Activated T-cell treated with anti-CD3 and anti-CD28 coated beads for 48 hours (primary cell): ENCODE data around the gene FMNL3.
"Not testable (repeated sequence)": the region's sequence is repeated elsewhere in the genome, so short reads cannot be mapped to it uniquely, and the experiment has no call there.

ENCODE experiments used
- DNase-seq: peaks from one replicate; pipeline ENCODE4 v3.0.0-alpha.2; 2020; ENCODE audit warnings: low read depth

FMNL3 gene, protein sequence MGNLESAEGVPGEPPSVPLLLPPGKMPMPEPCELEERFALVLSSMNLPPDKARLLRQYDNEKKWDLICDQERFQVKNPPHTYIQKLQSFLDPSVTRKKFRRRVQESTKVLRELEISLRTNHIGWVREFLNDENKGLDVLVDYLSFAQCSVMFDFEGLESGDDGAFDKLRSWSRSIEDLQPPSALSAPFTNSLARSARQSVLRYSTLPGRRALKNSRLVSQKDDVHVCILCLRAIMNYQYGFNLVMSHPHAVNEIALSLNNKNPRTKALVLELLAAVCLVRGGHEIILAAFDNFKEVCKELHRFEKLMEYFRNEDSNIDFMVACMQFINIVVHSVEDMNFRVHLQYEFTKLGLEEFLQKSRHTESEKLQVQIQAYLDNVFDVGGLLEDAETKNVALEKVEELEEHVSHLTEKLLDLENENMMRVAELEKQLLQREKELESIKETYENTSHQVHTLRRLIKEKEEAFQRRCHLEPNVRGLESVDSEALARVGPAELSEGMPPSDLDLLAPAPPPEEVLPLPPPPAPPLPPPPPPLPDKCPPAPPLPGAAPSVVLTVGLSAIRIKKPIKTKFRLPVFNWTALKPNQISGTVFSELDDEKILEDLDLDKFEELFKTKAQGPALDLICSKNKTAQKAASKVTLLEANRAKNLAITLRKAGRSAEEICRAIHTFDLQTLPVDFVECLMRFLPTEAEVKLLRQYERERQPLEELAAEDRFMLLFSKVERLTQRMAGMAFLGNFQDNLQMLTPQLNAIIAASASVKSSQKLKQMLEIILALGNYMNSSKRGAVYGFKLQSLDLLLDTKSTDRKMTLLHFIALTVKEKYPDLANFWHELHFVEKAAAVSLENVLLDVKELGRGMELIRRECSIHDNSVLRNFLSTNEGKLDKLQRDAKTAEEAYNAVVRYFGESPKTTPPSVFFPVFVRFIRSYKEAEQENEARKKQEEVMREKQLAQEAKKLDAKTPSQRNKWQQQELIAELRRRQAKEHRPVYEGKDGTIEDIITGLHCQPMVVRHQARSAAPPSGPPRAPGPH

DNA sequence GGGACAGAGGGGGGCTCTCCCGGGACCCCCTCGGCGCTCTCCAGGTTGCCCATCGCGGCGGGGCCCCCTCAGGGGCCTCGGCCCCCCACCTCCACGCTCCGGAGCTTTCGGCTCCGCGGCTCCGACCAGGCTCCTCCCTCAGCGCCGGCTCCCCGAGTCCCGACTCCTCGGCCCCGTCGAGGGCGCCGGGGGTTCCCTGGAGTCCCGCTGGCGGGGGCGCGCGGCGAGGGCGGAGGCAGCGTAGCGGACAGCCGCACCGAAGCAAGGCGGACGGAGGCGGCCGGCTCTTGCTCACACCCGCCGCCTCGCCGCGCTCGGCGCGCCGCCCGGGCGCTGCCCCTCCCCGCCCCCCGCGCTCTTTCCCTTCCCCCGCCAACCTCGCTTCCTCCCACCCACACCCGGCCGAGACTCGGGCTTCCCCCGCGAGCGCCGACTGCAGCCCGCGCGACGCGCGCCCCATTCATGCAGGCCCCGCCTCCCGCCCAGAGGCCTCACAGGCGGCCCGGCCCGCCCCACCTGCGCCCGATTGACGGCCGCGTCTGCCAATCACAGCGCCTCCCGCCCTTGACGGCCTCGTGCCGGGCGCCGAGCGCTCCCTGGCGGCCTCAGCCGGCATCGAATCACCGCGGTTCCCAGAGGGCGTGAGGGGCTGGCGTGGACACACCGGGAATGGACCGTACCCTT, at the start of gene FMNL3:
TSS of gene FMNL3 (minus strand) at position 278 of the 684 bp plus-strand sequence. CDS start at position 53, 225 bp downstream.
- peak; percentile 99 for DNase-seq

DNA sequence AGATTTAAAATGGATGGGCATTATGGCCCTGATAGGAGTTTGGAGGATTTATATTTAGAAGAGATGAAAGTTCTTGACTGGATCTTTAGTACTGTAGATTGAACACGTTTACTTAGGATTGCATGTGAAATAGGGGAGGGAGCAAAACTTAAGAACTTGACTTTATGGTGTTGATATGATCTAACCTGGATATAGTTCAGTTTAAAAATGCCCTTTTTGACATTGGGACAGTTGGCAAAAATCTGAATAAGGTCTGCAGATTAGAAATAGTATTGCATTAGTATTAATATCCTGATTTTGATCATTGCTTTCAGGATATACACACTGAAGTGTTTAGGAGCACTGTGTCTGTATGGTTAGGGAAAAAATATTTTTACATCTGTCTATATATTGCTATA, 43.8 kb upstream of the FMNL3 start:
- DNase-seq = no peak

DNA sequence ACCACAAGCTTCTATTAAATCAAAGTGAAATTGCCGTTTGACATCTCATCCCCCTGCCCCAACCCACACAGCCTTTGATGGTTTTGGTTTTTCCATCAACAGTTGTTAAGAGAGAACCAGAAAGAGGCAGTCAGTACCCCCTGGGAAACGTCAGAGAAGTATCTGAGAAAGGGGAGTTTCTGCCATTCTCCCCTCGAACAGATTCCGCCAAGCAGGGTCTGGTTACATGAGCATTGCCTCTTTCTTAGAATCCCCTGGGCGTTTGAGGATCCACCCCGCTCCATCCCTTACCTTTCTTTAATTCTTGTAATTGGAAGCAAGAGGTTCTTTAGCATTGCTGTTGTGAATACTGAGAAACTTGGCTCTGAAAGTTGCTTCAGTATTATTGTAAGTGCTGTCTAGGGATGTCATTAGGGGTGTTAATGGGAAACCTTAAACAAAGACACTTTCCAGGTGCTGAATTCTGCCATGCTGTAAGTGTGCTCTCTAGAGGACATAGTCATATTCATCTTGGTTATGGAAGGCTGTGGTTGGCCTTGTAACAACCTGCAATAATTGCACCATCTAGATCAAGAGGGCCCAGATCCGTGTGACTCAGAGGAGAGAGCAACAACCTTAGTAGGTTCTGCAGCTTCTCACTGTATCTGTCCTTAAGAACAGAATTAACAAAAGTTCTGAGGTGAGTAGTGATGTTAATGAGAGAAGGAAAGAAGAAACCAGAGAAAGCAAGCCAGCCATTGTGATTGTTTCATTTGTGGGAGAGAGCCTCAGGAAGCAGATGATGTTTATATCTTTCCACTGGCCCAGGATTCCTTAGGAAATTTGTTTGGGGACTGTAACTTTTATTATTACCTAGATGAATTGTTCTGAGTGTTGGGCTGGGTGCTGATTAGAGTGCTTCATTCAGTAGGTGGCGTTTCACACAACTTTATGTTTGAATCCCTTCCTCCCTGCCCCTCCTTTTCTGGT, 43.1 kb upstream of the FMNL3 start:
- DNase-seq = peak; percentile 41

DNA sequence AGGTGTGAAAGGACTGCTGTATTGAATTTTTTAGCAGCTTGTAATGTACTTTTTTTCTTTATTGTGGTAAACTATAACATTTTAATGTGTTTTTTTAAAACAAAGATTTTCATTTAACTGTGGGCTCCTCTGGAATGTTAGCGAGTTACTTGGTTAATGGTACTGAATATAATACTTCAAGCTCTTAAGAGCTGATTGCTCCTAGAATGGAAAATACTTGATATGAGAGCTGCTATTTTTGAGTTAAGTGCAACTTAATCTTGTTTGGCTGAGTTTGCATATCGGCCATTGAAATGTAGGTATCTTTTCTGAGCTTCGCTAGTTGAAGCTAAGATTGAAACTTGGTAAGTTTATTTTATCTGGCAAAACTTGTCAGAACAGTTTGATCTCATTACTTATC, 41.6 kb upstream of the FMNL3 start:
- no peak for DNase-seq

DNA sequence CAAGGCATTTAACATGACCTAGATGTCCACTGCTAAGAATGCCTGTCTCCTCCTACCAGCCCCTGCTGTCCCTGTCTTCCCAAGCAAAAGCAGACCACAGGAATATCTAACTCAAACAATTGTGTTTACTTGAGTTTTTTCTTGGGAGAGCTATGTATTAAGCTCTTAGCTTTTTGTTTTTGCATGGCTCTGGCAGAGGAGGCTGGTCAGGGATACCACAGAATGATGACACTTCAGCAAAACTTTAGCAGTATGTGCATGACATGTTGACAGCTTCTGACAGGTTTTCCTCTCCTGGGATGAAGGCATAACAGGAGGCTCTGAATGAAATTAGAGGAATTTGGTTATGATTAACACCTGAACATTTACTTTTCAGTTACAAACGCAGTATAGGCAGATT, 41.1 kb upstream of the FMNL3 start:
- no peak for DNase-seq

DNA sequence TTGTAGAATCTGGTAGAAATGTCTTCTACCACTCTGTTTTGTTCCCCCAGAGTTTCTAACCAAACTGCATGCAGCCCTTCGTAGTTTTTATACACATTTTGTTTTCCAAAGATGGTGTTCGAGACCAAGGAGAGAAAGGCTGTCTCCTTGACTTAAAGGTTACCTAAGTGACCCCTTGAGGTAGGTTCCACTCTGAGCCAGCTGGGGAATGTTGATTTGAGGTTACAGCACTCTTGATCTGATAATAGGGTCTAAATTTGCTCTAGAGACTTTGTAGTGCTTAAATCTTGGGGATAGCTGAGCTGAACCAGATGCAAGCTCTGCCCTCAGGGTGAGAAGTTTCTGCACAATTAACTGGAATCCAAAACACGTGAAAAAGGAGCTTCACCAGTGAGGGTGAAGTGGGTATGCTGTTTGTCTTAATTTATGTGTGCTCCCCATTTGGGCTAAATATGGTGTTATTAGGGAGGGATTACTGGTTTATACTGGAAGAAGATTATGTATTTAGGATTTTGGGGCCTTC, 37.2 kb upstream of the FMNL3 start:
- no peak for DNase-seq

DNA sequence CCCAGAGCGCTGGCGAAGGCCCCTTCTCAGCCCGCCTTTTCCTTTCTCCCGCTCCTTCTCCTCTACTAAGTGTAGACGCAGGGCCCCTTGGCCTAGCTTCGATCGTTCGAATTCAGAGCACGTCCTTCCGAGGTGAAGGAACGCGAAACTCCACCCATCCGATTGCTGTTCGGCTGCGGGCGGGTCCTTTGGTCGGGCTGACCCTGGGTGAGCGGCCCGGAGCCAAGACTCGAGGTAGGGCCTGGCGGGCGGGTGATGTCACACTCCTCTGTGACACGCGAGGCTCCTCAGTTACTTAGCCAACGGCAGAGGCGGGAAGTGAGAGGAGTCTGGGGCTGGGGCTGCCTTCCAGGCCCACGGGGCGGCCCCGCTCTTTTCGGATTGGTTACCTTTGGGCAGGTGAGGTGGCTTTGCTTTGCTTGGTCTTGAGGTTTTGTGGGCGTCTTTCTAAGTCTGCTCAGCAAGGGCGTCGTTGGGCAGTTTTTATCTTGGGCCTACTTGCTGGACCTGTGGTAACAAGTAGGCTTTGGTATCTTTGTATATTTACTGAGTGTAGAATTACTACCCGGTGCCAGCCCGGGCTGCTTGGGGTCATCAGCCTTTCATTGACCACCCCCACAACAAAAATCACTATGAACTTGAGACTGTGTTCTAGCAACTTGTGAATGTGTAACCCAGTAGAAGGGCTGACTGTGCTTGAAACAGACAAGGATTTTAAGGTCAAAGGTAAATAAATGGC, 34.8 kb upstream of the FMNL3 start:
- peak; percentile 84 for DNase-seq

DNA sequence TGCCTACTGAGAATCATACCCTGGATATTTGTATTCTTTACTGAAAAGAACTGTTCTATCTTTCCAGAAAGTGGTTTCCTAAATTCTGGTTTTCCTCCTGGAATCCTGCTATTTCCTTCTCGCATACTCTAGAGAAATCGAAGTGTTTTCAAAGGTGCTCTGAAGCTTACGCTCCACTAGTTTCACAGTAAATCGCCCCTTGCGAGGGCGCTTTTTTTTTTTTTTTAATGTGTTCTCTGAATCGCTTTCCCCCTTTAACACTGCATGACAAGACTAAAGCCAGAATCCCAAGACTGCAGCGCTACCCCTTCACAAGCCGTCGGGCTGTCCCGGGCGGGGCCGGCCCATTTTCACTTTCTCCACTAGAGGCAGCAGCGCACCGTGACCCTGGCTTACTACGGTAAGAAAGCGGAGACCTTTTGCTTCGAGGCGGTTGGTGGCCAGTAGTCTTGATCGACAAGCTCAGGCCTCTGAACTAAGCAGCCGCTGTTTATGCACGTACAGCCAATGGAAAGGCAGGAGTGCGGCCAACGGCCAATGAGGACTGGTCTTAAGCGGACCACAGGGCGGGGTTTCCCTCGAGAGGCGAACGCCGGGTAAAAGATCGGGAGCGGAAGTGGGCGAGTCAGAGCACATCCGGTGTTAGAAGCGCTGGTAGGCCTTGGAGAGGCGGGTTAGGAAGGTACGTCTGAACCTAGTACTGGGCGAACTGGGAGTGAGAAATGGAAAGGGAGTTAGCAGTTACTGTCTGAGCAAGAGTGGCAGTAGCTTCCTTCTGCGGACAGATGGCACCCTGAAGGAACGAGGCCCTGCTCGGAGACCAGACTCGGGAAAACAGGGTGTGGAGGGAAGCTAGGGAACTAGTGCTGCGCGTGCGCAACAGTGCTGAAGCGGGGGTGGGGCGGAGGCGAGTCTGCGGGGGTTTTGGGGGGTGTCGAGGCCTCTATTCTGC, 34.0 kb upstream of the FMNL3 start, which contains the start of gene TMBIM6:
TSS of gene TMBIM6 (plus strand) at position 628 of the 952 bp plus-strand sequence. CDS start 10,937 bp downstream, outside the sequence.
- peak; percentile 96 for DNase-seq

DNA sequence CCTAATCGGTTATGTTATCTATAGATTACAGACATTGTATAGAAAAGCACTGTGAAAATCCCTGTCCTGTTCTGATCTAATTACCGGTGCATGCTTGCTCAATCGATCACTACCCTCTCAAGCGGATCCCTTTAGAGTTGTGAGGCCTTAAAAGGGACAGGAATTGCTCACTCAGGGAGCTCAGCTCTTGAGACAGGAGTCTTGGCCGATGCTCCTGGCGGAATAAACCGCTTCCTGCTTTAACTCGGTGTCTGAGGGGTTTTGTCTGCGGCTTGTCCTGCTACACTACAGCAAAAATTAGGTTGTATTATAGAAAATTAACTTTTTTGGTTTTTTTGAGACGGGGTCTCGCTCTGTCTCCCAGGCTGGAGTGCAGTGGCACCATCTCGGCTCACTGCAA, 33.1 kb upstream of the FMNL3 start:
- not testable (repeated sequence) for DNase-seq

DNA sequence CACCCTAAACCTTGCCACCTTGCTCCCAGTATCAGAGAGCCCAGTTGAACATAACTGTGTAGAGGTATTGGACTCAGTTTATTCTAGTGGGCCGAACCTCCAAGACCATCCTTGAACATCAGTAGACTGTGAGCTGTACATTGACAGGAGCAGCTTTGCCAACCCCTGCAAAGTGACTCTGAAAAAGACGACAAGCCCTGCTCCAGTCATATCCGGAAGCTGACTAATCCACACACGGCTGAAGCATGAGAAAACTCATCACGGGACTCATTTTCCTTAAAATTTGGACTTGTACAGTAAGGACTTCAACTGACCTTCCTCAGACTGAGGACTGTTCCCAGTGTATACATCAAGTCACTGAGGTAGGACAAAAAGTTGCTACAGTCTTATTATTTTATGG, 31.5 kb upstream of the FMNL3 start:
- DNase-seq = not testable (repeated sequence)

DNA sequence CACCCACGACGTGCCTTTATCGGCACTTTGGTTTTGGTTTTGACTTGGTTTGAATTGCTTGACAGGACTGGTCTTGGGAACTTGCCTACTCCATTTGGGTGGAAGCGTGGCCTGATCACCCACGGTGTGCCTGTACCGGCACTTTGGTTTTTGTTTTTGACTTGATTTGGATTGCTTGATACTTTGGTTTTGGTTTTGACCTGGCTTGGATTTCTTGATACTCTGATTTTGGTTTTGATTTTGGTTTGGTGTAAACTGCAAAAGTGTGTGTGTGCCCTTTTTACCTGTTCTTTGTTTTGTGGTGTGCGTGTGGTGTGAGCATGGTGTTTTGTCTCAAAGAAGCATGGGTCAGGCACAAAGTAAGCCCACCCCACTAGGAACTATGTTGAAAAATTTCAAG, 27.7 kb upstream of the FMNL3 start:
- not testable (repeated sequence) for DNase-seq

DNA sequence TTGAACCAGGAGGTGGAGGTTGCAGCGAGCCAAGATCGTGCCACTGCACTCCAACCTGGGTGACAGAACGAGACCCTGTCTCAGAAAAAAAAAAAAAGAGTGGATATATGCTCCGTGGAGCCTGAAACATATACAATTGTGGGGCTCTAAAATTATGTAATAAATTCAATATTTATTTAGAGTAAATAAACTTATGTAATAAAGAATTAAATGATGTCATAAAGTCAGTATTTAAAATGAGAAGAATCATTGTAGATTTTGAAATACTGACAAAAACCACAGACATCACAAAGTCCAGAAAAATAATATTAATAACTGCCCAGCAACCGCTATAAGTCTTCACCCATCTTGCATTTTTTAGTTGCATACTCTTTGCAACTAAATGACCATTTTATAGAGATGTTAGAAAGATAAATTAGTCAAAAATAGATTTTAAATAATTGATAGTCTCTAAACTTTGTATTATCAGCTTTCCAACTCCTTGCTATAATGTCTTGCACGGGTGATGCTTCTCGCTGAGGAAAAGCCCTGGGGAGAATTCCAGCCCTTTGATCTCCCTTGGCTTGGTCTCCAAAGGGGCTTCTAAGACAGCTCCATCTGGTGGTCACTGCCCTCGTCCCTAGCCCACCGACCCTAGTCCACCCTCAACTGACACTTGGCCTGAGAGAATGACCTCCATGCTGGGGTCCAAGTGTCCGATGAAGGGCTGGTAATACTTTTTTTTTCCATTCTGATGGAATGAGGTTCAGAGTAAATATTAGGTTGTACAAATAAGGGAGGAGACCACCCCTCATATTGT, 26.2 kb upstream of the FMNL3 start:
- no peak for DNase-seq

DNA sequence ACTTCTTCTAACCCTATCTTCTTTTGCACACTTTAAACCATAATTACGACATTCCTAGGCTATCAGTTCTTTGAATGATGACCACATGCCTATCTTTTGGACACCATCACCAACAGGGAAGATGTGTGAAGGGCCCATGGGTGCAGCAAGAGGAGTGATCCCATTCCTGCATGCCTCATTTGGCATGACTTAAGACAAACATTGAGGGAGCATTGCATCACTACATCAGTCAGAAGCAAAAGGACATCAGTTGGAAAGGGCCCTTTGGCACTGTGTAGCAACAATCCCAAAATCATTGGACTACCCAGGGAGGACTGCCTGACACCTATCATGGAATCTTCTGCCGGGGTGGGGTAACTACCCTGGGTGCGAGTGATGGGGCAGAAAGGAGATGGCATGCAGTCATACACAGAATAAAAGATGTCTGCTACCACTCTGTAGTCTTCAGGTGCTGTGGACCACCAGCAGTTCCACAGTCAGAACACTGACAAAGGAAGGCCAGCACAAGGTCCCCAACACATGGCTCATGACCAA, 23.4 kb upstream of the FMNL3 start:
- no peak for DNase-seq

DNA sequence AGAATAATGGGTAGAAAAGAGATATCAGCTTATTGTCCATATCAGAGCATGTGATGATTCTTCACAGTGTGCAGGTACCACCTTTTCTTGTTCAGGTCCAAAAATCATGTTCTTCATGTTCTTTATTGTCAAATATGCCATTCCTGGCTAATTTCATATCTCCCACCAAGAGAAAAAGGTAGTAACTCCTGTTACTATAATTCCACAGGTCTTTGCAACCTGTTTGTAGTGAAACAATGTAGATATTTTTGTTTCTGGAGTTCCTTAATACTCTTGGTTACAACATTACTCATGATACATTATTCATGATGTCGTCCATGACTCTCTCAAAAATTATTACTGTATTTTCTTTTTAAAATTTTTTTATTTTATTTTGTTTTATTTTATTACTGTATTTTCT, 22.8 kb upstream of the FMNL3 start:
- no peak for DNase-seq

DNA sequence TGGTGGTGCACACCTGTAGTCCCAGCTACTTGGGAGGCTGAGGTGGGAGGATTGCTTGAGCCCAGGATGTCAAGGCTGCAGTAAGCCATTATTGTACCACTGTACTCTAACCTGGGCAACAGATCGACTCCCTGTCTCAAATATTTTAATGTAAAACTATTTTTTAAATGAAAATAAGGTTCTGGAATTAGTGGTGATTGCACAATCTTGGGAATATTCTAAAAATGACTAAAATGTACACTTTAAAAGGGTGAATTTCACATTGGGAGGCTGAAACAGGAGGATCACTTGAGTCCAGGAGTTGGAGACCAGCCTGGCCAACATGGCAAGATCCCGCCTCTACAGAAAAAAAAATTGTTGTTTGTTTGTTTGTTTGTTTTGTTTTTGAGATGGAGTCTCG, 21.2 kb upstream of the FMNL3 start:
- no peak for DNase-seq

DNA sequence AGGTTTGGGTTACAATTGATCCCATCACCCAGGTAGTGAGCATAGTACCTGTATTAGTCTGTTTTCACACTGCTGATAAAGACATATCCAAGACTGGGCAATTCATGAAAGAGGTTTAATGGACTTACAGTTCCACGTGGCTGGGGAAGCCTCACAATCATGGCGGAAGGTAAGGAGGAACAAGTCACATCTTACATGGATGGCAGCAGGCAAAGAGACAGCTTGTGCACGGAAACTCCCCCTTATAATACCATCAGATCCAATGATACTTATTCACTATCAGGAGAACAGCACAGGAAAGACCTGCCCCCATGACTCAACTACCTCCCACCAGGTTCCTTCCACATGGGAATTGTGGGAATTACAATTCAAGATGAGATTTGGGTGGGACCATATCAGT, 14.2 kb upstream of the FMNL3 start:
- DNase-seq = not testable (repeated sequence)

DNA sequence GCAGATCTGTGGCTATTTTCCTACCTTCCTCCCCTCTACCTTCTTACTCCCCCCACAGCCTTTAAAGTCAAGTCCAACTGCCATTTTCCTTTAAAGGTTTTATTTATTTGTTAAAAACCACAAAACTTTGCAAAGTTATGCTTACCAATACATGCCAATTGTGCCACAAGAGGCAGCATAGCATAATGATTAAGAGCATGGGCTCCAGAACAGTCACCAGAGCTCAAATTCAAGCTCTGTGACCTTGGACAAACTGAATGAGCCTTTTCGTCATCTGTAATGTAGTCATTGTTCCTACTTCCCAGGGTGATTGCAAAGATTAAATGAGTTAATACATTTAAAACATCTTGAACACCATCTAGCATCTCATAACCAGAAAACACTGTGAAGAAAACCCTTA, 13.0 kb upstream of the FMNL3 start:
- DNase-seq = no peak

DNA sequence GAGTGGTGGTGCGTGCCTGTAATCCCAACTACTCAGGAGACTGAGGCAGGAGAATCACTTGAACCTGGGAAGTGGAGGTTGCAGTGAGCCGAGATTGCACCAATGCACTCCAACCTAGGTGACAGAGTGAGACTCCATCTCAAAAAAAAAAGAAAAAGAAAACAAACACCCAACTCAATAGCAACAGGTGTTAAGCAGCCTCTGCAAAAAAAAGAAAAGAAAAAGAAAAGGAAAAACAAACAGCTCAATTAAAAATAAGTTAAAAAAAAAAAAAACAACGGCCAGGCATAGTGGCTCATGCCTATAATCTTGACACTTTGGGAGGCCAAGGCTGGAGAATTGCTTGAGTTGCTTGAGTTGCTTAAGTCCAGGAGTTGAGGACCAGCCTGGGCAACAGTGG, 10.6 kb upstream of the FMNL3 start:
- DNase-seq = not testable (repeated sequence)
